RWPE2 (cell line): ENCODE results near the gene CORO1C.
A peak's percentile ranks its signal among the peaks of the same experiment; 100 is the strongest.

ENCODE experiments used
- ATAC-seq: fragments of 200-7000 bp; cut with Tn5 transposase; 3 replicates; pipeline ENCODE4 v1.9.1; 2021; ENCODE audit warnings: low read depth
- DNase-seq: peaks from one replicate; pipeline ENCODE4 v3.0.0-alpha.2; 2020; ENCODE audit warnings: low spot score
- H3K27ac ChIP-seq: fragments of 450-650 bp; 2 replicates; pipeline ENCODE4 v1.5.1; 2017; ENCODE audit warnings: mild to moderate bottlenecking; ENCODE audit not compliant: poor library complexity, severe bottlenecking
- H3K27me3 ChIP-seq: fragments of 250-450 bp; sonication (Bioruptor Pico); 2 replicates; pipeline ENCODE4 v1.5.1; 2021; ENCODE audit warnings: mild to moderate bottlenecking, moderate library complexity; ENCODE audit not compliant: insufficient read depth, poor library complexity, severe bottlenecking
- H3K36me3 ChIP-seq: fragments of 250-450 bp; sonication (Bioruptor Pico); 2 replicates; pipeline ENCODE4 v1.5.1; 2020; ENCODE audit warnings: low read depth, mild to moderate bottlenecking, moderate library complexity
- H3K4me1 ChIP-seq: fragments of 250-450 bp; sonication (Bioruptor Pico); 2 replicates; pipeline ENCODE4 v1.5.1; 2021; ENCODE audit warnings: mild to moderate bottlenecking, moderate library complexity; ENCODE audit not compliant: insufficient read depth, poor library complexity, severe bottlenecking
- H3K4me3 ChIP-seq: fragments of 250-450 bp; sonication (Bioruptor Pico); 2 replicates; pipeline ENCODE4 v1.5.1; 2021; ENCODE audit warnings: mild to moderate bottlenecking, moderate library complexity; ENCODE audit not compliant: severe bottlenecking
- H3K9me3 ChIP-seq: fragments of 250-450 bp; sonication (Bioruptor Pico); 2 replicates; pipeline ENCODE4 v1.5.1; 2021; ENCODE audit warnings: mild to moderate bottlenecking, moderate library complexity; ENCODE audit not compliant: severe bottlenecking
- CTCF ChIP-seq: fragments of 450-650 bp; IDR thresholded peaks from one replicate; pipeline ENCODE4 v1.5.1; 2017; ENCODE audit warnings: mild to moderate bottlenecking, moderate library complexity; ENCODE audit not compliant: poor library complexity, severe bottlenecking

CORO1C gene

GRCh38 chr12:108727161-108727560 lies 4.2 kb downstream of the CORO1C start:
- no peak for ATAC-seq
- no peak overlapping the region for H3K4me3 ChIP-seq
- DNase-seq, result no peak
- no peaks in the 10 kb centered on the region for H3K27me3 ChIP-seq
- H3K9me3 ChIP-seq, result no peaks in the 10 kb centered on the region
- peaks cover 69% of the 10 kb centered on the region for H3K4me1 ChIP-seq
- no peak for TF ChIP-seq CTCF
- H3K36me3 ChIP-seq, result peaks cover 21% of the 10 kb centered on the region
- H3K27ac ChIP-seq, result peak overlapping the region; percentile 96

- ATAC-seq (no peak), DNase-seq (no peak)
- H3K36me3 ChIP-seq, result peaks cover 28% of the 10 kb centered on the region
- H3K27me3 ChIP-seq, result no peaks in the 10 kb centered on the region
- no peak overlapping the region for H3K4me3 ChIP-seq
- no peaks in the 10 kb centered on the region for H3K9me3 ChIP-seq
- H3K27ac ChIP-seq, result peak overlapping the region; percentile 96
- H3K4me1 ChIP-seq, result peaks cover 84% of the 10 kb centered on the region
- TF ChIP-seq CTCF, result no peak
Observed at GRCh38 chr12:108724890-108725151, 6.5 kb downstream of the CORO1C start.

GRCh38 chr12:108724054-108724889 lies 7.0 kb downstream of the CORO1C start:
- peak; percentile 37; the same call in 2 of the 3 replicates for ATAC-seq

GRCh38 chr12:108722992-108723766 lies 8.1 kb downstream of the CORO1C start:
- Histone ChIP-seq H3K9me3 (no peaks in the 10 kb centered on the region), H3K4me3 (no peak overlapping the region), H3K4me1 (peaks cover 69% of the 10 kb centered on the region), H3K27me3 (no peaks in the 10 kb centered on the region), H3K36me3 (peaks cover 16% of the 10 kb centered on the region), H3K27ac (peak overlapping the region; percentile 96)
- ATAC-seq (peak; percentile 61), DNase-seq (no peak)
- no peak for TF ChIP-seq CTCF

More at GRCh38 chr12:108724054-108724889, 7.0 kb downstream of the CORO1C start:
- Histone ChIP-seq H3K4me3 (no peak overlapping the region), H3K9me3 (no peaks in the 10 kb centered on the region), H3K4me1 (peaks cover 80% of the 10 kb centered on the region), H3K27ac (peak overlapping the region; percentile 96), H3K36me3 (peaks cover 23% of the 10 kb centered on the region), H3K27me3 (no peaks in the 10 kb centered on the region)
- DNase-seq, result no peak
- TF ChIP-seq CTCF, result no peak
